ENCODE results near the gene NLRC5. TPM values are rescaled to one million over a fixed set of nuclear protein-coding genes. Genes with fewer than 3 reads are reported as not detected.

The NLRC5 gene
- total RNA-seq, 1 donor from 2014 or later = 368 TPM

DNA sequence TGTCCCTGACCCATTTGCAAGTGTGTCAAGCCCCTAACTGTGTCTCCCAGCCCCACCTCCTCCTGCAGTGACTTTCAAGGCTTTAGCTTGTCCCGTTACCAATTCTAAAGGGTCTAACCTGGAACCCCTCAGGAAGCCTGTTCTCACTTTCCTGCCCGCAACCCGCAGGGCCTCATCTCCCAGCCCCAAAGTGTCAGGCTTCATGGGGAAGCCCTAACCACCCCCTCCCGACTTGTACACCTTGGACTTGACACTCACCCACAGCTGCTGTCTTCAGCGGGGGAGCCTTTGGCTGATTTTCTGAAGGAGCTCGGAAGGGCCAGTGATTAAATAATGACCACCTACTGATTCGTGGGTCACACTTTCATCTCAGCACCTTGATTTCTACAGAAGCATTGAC, 33.1 kb downstream of the NLRC5 start:
- intact Hi-C loops (cut with micrococcal nuclease) = no loop called here

GRCh38 chr16:57023541-57024249, 34.3 kb downstream of the NLRC5 start:
- intact Hi-C loops (cut with micrococcal nuclease) = no loop called here

DNA sequence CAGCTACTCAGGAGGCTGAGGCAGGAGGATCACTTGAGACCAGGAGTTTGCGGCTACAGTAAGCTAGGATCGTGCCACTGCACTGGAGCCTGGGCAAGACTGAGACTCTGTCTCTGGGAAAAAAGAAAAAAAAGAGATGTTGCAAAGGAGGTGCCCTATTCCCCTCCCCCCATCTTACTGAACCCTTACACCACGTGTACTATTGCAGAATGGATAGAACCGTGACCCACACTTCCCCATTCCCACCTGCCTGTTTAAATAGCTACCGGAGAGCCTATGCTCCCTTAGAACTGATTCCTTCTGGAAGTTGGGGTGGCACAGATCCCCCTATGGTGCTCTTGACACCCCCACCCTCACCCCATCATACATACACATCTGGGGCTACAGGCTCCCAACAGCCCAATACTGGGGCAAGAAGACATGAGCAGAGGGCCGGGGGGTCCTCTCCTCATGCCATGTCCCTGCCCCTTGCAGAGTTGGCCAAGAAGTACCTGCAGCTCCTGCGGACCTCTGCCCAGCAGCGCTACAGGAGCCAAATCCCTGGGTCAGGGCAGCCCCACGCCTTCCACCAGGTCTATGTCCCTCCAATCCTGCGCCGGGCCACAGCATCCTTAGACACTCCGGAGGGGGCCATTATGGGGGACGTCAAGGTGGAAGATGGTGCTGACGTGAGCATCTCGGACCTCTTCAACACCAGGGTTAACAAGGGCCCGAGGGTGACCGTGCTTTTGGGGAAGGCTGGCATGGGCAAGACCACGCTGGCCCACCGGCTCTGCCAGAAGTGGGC, 35.7 kb downstream of the NLRC5 start:
- intact Hi-C loops (cut with micrococcal nuclease) = no loop called here

GRCh38 chr16:57025941-57026777, 36.8 kb downstream of the NLRC5 start:
- intact Hi-C loops (cut with micrococcal nuclease) = no loop called here

- intact Hi-C loops (cut with micrococcal nuclease) = no loop called here
Measured at GRCh38 chr16:57026778-57027062, 37.4 kb downstream of the NLRC5 start.

- intact Hi-C loops (cut with micrococcal nuclease) = no loop called here
Measured at GRCh38 chr16:57027067-57027466, 37.7 kb downstream of the NLRC5 start.

- intact Hi-C loops (cut with micrococcal nuclease) = no loop called here
Measured at GRCh38 chr16:57028086-57028485, 38.7 kb downstream of the NLRC5 start.

DNA sequence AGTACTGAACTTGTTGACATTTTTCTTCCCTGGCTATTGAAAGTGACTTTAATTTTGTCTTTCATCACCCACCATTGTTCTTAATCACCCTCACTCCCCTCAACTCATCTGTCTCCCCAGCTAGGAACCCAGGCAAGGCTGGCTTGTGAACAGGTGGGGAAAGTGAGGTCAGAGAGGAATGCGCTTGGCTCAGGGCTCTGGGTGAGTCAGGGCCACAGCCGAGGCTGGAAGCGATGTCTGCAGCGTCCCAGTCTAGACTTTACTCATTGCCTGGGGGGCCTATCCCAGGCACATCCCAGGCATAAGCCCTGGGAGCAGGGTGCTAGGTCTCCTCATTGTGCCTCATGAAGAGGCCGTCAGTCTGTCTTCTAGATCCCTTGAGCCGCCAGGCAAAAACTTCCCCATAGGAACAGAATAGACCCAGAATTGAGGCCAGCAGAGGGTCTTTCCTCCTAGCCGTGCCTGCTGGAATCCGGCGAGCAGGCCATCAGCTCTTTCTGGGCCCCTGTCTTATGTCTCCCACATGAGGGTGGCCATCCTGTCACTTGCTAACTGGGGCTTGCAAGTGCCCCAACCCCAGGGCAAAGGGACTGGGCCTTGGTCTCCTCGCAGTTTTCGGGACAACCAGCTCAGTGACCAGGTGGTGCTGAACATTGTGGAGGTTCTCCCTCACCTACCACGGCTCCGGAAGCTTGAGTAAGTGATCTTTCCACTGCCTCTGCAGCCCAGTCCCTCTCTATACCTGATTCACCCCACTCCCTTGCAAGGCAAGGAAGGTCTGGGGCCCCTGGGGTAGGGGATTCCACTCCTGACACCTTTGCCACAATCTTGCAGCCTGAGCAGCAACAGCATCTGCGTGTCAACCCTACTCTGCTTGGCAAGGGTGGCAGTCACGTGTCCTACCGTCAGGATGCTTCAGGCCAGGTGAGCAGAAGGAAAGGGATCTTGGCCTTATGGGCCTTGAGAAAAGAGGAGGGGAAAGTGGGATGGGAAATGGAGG, 40.1 kb downstream of the NLRC5 start:
- intact Hi-C loops (cut with micrococcal nuclease) = no loop called here

- intact Hi-C loops (cut with micrococcal nuclease) = no loop called here
Measured at GRCh38 chr16:57030346-57030902, 41.1 kb downstream of the NLRC5 start.

DNA sequence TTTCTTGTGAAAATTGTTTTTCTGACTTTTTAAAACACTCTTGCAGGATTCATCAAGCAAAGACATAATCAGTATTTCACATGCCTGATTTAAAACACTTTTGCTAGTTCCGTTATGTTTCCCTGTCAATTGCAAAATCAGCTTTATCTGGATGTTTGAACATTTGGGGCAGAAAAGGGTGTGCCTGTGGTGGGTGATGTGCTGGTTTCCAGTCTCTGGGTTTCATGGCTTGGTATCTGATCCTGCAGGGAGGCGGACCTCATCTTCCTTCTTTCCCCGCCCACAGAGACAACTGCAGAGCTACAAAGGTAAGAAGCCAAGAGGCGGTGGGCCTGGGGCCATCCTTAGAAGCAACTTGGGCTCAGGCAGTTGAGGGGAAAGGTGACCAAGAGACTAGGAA, 41.8 kb downstream of the NLRC5 start:
- intact Hi-C loops (cut with micrococcal nuclease) = no loop called here

- intact Hi-C loops (cut with micrococcal nuclease) = no loop called here
Measured at GRCh38 chr16:57032346-57032745, 43.0 kb downstream of the NLRC5 start.

DNA sequence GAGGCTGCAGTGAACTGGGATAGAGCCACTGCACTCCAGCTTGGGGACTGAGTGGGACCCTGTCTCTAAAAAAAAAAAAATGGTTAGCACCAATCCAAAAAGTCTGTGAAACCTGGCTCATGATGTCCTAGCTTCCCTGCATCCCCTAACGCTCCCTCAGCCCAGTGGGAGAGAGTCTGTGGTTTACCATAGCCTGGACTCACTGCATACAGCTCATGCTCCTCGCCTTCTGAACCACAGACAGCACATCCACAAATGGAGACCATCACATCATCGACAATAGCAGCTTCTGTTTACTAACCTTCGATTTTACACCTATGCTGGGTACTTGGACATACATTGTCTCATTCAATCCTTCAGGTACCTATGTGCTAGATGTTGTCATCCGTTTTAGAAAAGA, 43.6 kb downstream of the NLRC5 start:
- intact Hi-C loops (cut with micrococcal nuclease) = no loop called here

GRCh38 chr16:57036315-57036714, 47.0 kb downstream of the NLRC5 start:
- intact Hi-C loops (cut with micrococcal nuclease) = no loop called here

DNA sequence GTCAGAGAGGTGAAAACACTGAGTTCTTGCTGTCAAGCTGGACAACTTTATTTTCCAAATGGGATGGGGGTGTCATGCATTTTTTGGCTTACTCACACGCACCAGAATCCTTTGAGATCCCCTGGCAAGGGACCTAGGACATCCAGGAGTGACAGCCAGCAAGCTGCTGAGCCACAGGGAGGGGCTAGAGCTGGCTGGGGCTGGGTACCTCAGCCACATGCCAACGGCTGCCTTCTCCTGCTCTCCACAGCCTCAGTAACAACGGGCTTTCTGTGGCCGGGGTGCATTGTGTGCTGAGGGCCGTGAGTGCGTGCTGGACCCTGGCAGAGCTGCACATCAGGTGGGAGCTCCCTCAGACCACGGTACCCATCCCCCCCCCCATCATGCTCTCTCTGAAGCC, 47.6 kb downstream of the NLRC5 start:
- intact Hi-C loops (cut with micrococcal nuclease) = no loop called here

DNA sequence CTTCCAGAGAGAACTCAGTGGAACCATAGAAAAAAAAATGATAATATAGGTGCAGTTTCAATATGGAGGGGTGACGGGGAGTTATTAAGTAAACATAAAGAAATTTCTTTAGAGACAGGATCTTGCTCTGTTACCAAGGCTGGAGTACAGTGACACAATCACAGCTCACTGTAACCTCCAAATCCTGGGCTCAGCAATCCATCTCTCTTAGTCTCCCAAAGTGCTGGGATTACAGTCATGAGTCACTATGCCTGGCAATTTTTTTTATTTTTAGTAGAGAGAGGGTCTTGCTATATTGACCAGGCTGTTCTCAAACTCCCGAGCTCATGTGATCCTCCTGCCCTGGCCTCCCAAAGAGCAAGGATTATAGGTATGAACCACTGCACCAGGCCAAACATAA, 48.8 kb downstream of the NLRC5 start:
- intact Hi-C loops (cut with micrococcal nuclease) = no loop called here

- intact Hi-C loops (cut with micrococcal nuclease) = no loop called here
Measured at GRCh38 chr16:57039148-57039812, 49.9 kb downstream of the NLRC5 start.

DNA sequence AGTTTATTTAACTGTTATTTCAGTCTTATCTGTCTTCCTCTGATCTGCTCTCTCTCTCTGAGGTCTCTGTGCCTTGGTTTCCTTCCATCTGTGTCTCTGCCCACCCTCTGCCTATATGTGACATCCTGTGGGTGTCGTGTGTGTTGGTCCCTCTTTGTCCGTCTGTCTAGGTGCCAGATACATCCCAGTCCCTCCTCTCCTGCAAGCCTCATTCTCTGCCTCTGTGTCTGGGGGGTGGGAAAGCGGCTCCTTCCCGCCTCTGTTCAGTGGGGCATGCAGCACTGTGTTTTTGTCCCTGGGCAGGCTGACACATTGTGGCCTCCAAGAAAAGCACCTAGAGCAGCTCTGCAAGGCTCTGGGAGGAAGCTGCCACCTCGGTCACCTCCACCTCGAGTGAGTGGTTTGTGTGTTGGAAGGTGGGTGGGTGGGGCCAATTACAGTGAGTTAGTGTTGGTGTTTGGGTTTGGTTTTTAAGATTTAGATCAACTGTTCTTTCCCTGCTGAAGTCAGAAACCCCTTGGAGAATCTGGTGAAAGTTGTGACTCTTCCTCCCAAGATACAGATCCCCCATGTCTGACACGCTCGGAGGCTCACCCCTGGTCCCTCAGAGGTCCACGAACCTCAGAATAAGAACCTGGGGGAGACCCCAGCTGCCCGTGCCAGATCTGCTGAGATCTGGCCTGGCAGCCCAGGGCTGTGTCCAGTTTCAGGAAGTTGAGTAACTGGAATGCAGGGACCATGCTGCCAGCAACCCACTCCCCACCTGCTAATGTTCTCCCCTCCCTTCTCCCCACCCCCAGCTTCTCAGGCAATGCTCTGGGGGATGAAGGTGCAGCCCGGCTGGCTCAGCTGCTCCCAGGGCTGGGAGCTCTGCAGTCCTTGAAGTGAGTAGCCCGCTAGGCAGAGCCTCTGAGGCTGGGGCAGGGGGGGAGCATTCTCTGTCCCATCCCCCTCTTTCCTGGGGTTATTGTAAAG, 52.1 kb downstream of the NLRC5 start:
- intact Hi-C loops (cut with micrococcal nuclease) = loop anchor here (1.0 kb wide), 3 partner anchors 27 to 77 kb away; partner anchors contain the start of gene NLRC5

- intact Hi-C loops (cut with micrococcal nuclease) = no loop called here
Measured at GRCh38 chr16:57042157-57043111, 53.1 kb downstream of the NLRC5 start.

Measured in T-helper 2 cell treated with Interferon-gamma antibody and Interleukin-4, amounts not matched to agents 100 ng/mL and 5 ng/mL, for 36 hours (primary cell).